HepG2 (cell line): ENCODE measurements around the gene TNFSF13B. TPM values are rescaled to one million over a fixed set of nuclear protein-coding genes. Genes with fewer than 3 reads are reported as not detected.
A peak's percentile ranks its signal among the peaks of the same experiment; 100 is the strongest.

Experiments
- ATAC-seq: fragments of 200-7000 bp; cut with Tn5 transposase; 3 replicates; pipeline ENCODE4 v1.9.1; 2020; ENCODE audit warnings: mild to moderate bottlenecking, moderate library complexity
- BruUV-seq: library from RNA; stranded (reverse); fragments of 400-500 nt; replicated peaks from 2 replicates; lab custom pipeline; 2021; lab: Mats Ljungman, UMichigan
- CTCF ChIA-PET: fragments of 300-600 bp; formaldehyde crosslinking; extraction: SDS; loops from one replicate; lab custom pipeline; 2021; ENCODE audit warnings: low total read pairs, inconsistent platforms, low intra/inter-chr PET ratio; lab: Yijun Ruan, JAX
- POLR2A ChIA-PET: fragments of 350-600 bp; sonication (Branson Sonifier 250); formaldehyde crosslinking; loops from one replicate; lab custom pipeline; 2020; ENCODE audit warnings: antibody characterized with exemption, inconsistent platforms; lab: Yijun Ruan, JAX
- DNase-seq: peaks from one replicate; pipeline ENCODE4 v3.0.0-alpha.2; 2015; ENCODE audit warnings: low spot score
- FAIRE-seq: peaks from 3 replicates; lab custom pipeline; 2011; peaks lifted over from hg19 to GRCh38; lab: Jason Lieb, UNC
- H2AFZ ChIP-seq: one replicate; pipeline ENCODE4 v1.6.1; 2011; ENCODE audit warnings: low read length, inconsistent platforms
- H3K27ac ChIP-seq: fragments of 300-600 bp; 3 replicates; pipeline ENCODE4 v1.8.0; 2011; ENCODE audit warnings: mixed run types, mild to moderate bottlenecking, mixed read lengths, low read length, inconsistent platforms; ENCODE audit not compliant: insufficient read depth; ENCODE audit errors: extremely low read length
- H3K27me3 ChIP-seq, 2 experiments: fragments of 200-600 bp in 1 of 2; 2 replicates in 1 of 2; 3 replicates in 1 of 2; pipeline versions ENCODE4 v1.6.0 to v1.8.0; 2011; ENCODE audit warnings: low read length in 2 of 2, mild to moderate bottlenecking in 2 of 2, moderate library complexity in 2 of 2, inconsistent platforms in 1 of 2; ENCODE audit not compliant: insufficient read depth in 2 of 2, control insufficient read depth in 1 of 2
- H3K36me3 ChIP-seq, 2 experiments: fragments of 200-600 bp in 1 of 2; replicated peaks in 1 of 2; 2 replicates in 1 of 2; 3 replicates in 1 of 2; pipeline versions ENCODE4 v1.5.1 to v1.8.0; 2011; ENCODE audit warnings: low read length in 2 of 2, inconsistent platforms in 1 of 2; ENCODE audit not compliant: insufficient read depth in 2 of 2, control insufficient read depth in 1 of 2
- H3K4me1 ChIP-seq: 2 replicates; pipeline ENCODE4 v1.5.1; 2012; ENCODE audit warnings: low read length, inconsistent platforms; ENCODE audit not compliant: insufficient read depth
- H3K4me2 ChIP-seq: 2 replicates; pipeline ENCODE4 v1.6.0; 2011; ENCODE audit warnings: low read depth, low read length, inconsistent platforms
- H3K4me3 ChIP-seq, 3 experiments: fragments of 200-600 bp in 1 of 3; sonication (generic), shearing (Covaris generic) in 1 of 3; replicated peaks in 1 of 3; 2 replicates each; pipeline ENCODE4 v1.5.1; 2011 to 2016; ENCODE audit warnings: low read length in 3 of 3, inconsistent platforms in 2 of 3, low read depth in 2 of 3, mild to moderate bottlenecking in 2 of 3, control low read depth in 1 of 3, mixed read lengths in 1 of 3; ENCODE audit not compliant: insufficient read depth in 1 of 3
- H3K79me2 ChIP-seq: one replicate; pipeline ENCODE4 v1.6.1; 2011; ENCODE audit warnings: low read length, inconsistent platforms; ENCODE audit not compliant: insufficient read depth
- H3K9ac ChIP-seq: 2 replicates; pipeline ENCODE4 v1.6.0; 2011; ENCODE audit warnings: mild to moderate bottlenecking, low read depth, low read length, inconsistent platforms; ENCODE audit not compliant: insufficient read depth
- H3K9me3 ChIP-seq: 2 replicates; pipeline ENCODE4 v1.5.1; 2012; ENCODE audit warnings: mild to moderate bottlenecking, low read length
- H4K20me1 ChIP-seq: 2 replicates; pipeline ENCODE4 v1.6.0; 2011; ENCODE audit warnings: inconsistent platforms, mild to moderate bottlenecking, low read length, moderate library complexity; ENCODE audit not compliant: insufficient read depth
- ATF4 ChIP-seq, 2 experiments: fragments of 450-650 bp in 1 of 2; sonication (generic) in 1 of 2; formaldehyde crosslinking; IDR thresholded peaks; 2 replicates each; pipeline versions ENCODE4 v1.5.0 to v1.8.0; 2020 to 2022; ENCODE audit warnings: mild to moderate bottlenecking in 1 of 2, missing genetic modification reagents in 1 of 2
- CTCF ChIP-seq: sonication (generic); formaldehyde crosslinking; IDR thresholded peaks from 2 replicates; pipeline ENCODE4 v1.5.0; 2020; ENCODE audit warnings: mild to moderate bottlenecking, missing genetic modification reagents, moderate library complexity
- EED ChIP-seq: sonication (generic); formaldehyde crosslinking; IDR thresholded peaks from 2 replicates; pipeline ENCODE4 v1.5.0; 2020; ENCODE audit warnings: mild to moderate bottlenecking, missing genetic modification reagents
- EP300 ChIP-seq, 3 experiments: sonication (generic) in 1 of 3; formaldehyde crosslinking in 1 of 3; IDR thresholded peaks; 2 replicates each; pipeline versions ENCODE4 v1.5.1 to v1.6.1; 2011 to 2020; ENCODE audit warnings: low read depth in 2 of 3, low read length in 2 of 3, borderline replicate concordance in 1 of 3, improper control_type of control experiment in 1 of 3, mild to moderate bottlenecking in 1 of 3, missing genetic modification reagents in 1 of 3, moderate library complexity in 1 of 3
- FLYWCH1 ChIP-seq: sonication (generic); formaldehyde crosslinking; IDR thresholded peaks from 2 replicates; pipeline ENCODE4 v1.8.1; 2023; ENCODE audit warnings: mild to moderate bottlenecking, missing genetic modification reagents
- FOXA1 ChIP-seq, 2 experiments: fragments of 450-650 bp in 1 of 2; sonication (generic) in 1 of 2; formaldehyde crosslinking in 1 of 2; IDR thresholded peaks; 2 replicates each; pipeline versions ENCODE4 v1.4.0 to v1.6.1; 2016 to 2020; ENCODE audit warnings: missing genetic modification reagents in 1 of 2
- HIVEP1 ChIP-seq: sonication (generic); formaldehyde crosslinking; IDR thresholded peaks from 2 replicates; pipeline ENCODE4 v1.4.0; 2020; ENCODE audit warnings: mild to moderate bottlenecking, missing genetic modification reagents
- IKZF4 ChIP-seq: sonication (generic); formaldehyde crosslinking; IDR thresholded peaks from 2 replicates; pipeline ENCODE4 v1.5.1; 2020; ENCODE audit warnings: borderline replicate concordance, mild to moderate bottlenecking, low read depth, missing genetic modification reagents; ENCODE audit errors: not compliant biosample characterization
- MXD4 ChIP-seq: IDR thresholded peaks from 2 replicates; pipeline ENCODE4 v1.6.1; 2016; ENCODE audit warnings: mild to moderate bottlenecking, missing biosample characterization, missing genetic modification reagents
- NCOA2 ChIP-seq: sonication (generic); formaldehyde crosslinking; IDR thresholded peaks from 2 replicates; pipeline ENCODE4 v1.8.0; 2022; ENCODE audit warnings: inconsistent platforms
- RARA ChIP-seq: IDR thresholded peaks from 2 replicates; pipeline ENCODE4 v1.6.1; 2016; ENCODE audit warnings: missing genetic modification reagents, missing compliant biosample characterization
- RCOR2 ChIP-seq: IDR thresholded peaks from 2 replicates; pipeline ENCODE4 v1.6.1; 2016; ENCODE audit warnings: missing biosample characterization, missing genetic modification reagents
- SMYD3 ChIP-seq: sonication (generic); formaldehyde crosslinking; IDR thresholded peaks from 2 replicates; pipeline ENCODE4 v1.8.1; 2023; ENCODE audit warnings: mild to moderate bottlenecking, missing genetic modification reagents
- TGIF2 ChIP-seq: IDR thresholded peaks from 2 replicates; pipeline ENCODE4 v1.6.1; 2016; ENCODE audit warnings: control low read depth, missing compliant biosample characterization
- ZNF331 ChIP-seq: sonication (generic); formaldehyde crosslinking; IDR thresholded peaks from 2 replicates; pipeline ENCODE4 v1.4.0; 2020; ENCODE audit warnings: missing genetic modification reagents
- ZNF468 ChIP-seq: sonication (generic); formaldehyde crosslinking; IDR thresholded peaks from 2 replicates; pipeline ENCODE4 v1.8.0; 2022; ENCODE audit warnings: mild to moderate bottlenecking, moderate library complexity, missing genetic modification reagents
- ZNF740 ChIP-seq: sonication (generic); formaldehyde crosslinking; IDR thresholded peaks from 2 replicates; pipeline ENCODE4 v1.4.0; 2020; ENCODE audit warnings: missing genetic modification reagents
- ZNF839 ChIP-seq: sonication (generic); formaldehyde crosslinking; IDR thresholded peaks from 2 replicates; pipeline ENCODE4 v1.4.0; 2020; ENCODE audit warnings: missing genetic modification reagents, mild to moderate bottlenecking, borderline replicate concordance
- in situ Hi-C: cut with HindIII; loops from 2 replicates; pipeline ENCODE4 v1.10.0; 2017; ENCODE audit warnings: low pct_unique_long_range_greater_than_20kb; ENCODE audit not compliant: extremely low pct_ligation_motif_present
- intact Hi-C: fragments of 100-400 bp; cut with micrococcal nuclease; formaldehyde crosslinking; loops from one replicate; pipeline ENCODE4 v1.10.0; 2022; ENCODE audit not compliant: unreplicated experiment
- polyA plus RNA-seq, 8 experiments: library from polyadenylated mRNA; depleted of rRNA in 3 of 8; stranded (reverse) in 7 of 8; unstranded in 1 of 8; fragments of >200 nt; fragmentation: Illumina TruSeq in 4 of 8; extraction: Trizol in 4 of 8; gene quantifications; 2 replicates each; pipeline versions ENCODE4 v1.2.1 to v1.2.3, GENCODE V29; 2011 to 2016; ENCODE audit warnings: low read depth in 4 of 8, missing spikeins in 1 of 8, mixed read lengths in 1 of 8; ENCODE audit not compliant: insufficient read depth in 1 of 8
- total RNA-seq, 5 experiments: library from RNA; depleted of rRNA; stranded (reverse); fragments of >200 nt; fragmentation: Illumina TruSeq; extraction: Trizol; gene quantifications; 2 replicates each; pipeline ENCODE4 v1.2.3, GENCODE V29; 2016; ENCODE audit warnings: low read depth in 1 of 5

Gene TNFSF13B
- total and polyA plus RNA-seq, 2 of the 13 experiments (the other 11 are each of a cell fraction or from before 2014, with no cell fraction given): 0.13 to 0.20 TPM

DNA sequence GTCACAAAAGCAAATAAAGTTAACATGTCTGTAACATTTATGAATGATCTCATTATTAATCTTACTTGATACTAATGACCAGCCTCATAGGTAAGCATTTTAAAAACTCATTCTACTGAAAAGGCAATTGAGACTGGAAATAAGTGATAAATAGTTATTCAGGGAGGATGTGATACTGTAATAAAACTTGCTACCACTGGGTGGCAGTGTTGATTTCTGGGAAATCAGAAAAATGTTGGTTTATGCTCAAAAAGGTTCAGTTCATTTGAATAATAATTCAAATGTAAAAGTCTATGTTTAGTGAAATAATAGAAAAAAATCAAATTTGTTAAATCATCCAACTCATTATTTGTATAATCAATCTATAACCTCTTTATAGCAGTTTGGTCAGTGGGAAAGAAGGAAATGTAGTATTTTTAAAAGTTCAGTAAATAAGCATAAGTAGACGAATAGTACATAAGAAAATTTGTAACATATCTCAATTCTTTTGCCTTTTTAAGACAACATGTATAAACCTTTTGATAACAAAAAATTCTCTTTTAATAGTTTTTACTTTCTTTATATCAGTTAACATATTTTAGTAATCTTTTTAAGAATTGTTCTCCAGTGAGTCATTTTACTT lies 41.8 kb upstream of the TNFSF13B start (continued):
- TF ChIP-seq CTCF (CRISPR knock-in tag) (peak; percentile 58), ZNF468 (CRISPR knock-in tag) (no peak)

- Histone ChIP-seq H3K27ac (no peak overlapping the region), H4K20me1 (peaks cover 12% of the 10 kb centered on the region), H3K9me3 (no peaks in the 10 kb centered on the region), H3K36me3 (no peaks in the 10 kb centered on the region), H2AFZ (no peak overlapping the region), H3K9ac (no peak overlapping the region), H3K4me2 (no peak overlapping the region), H3K4me1 (peaks cover 31% of the 10 kb centered on the region), H3K27me3 (no peaks in the 10 kb centered on the region), H3K79me2 (peaks cover 1% of the 10 kb centered on the region), H3K4me3 (no peak overlapping the region)
- in situ Hi-C loops: no loop called here
- DNase-seq: peak; percentile 57
- CTCF ChIA-PET: no interaction called here
- POLR2A ChIA-PET: interaction anchor here (0.8 kb wide), 1 partner anchor 12 kb away, joined by 3 read pairs; the partner anchor contains the start of gene ABHD13
- intact Hi-C loops: loop anchor here (5.0 kb wide), 1 partner anchor 92 kb away; no protein-coding TSS in a partner anchor
- no peak for FAIRE-seq
- no TSS peak for BruUV-seq
- ATAC-seq: peak; percentile 85
- peak; percentile 99 for TF ChIP-seq FOXA1 (IDR thresholded peaks at IDR 0.05)
- peak; percentile 94 for TF ChIP-seq FOXA1 (CRISPR knock-in tag; IDR thresholded peaks at IDR 0.05)
- peak; percentile 42 for TF ChIP-seq RARA
- TF ChIP-seq MXD4 (CRISPR knock-in tag): no peak
- TF ChIP-seq ZNF740 (CRISPR knock-in tag): no peak
- TF ChIP-seq HIVEP1 (CRISPR knock-in tag): no peak
- no peak for TF ChIP-seq ZNF839
- TF ChIP-seq ATF4 (CRISPR knock-in tag; IDR thresholded peaks at IDR 0.05): peak in 1 of 2 experiments; percentile 47; a peak in 2 of 4 replicates
- no peak for TF ChIP-seq ZNF331 (CRISPR knock-in tag)
- 0 out of 2 replicates have a peak, but pooled peaks have one; percentile 29 for TF ChIP-seq RCOR2 (CRISPR knock-in tag)
- TF ChIP-seq NCOA2 (CRISPR knock-in tag): peak; percentile 65
- no peak for TF ChIP-seq TGIF2 (CRISPR knock-in tag)
- no peak for TF ChIP-seq EED (CRISPR knock-in tag)
- no peak for TF ChIP-seq SMYD3 (CRISPR knock-in tag)
- no peak for TF ChIP-seq IKZF4 (CRISPR knock-in tag)
- TF ChIP-seq EP300 (IDR thresholded peaks at IDR 0.05; ENCODE audit: low read depth in 2 of 2, low read length in 2 of 2): peak in 1 of 2 experiments; percentile 64; a peak in 2 of 4 replicates
- no peak for TF ChIP-seq EP300 (CRISPR knock-in tag; IDR thresholded peaks at IDR 0.05; ENCODE audit: borderline replicate concordance)
- TF ChIP-seq FLYWCH1 (CRISPR knock-in tag): no peak
Measured at GRCh38 chr13:108230377-108230776, 39.1 kb upstream of the TNFSF13B start.
